HEK293T (cell line): Measurements from ENCODE around the gene DPP8.

Experiments used
- BHLHE40 ChIP-seq: fragments of 450-650 bp; IDR thresholded peaks from 2 replicates; pipeline ENCODE4 v1.6.1; 2016; ENCODE audit warnings: mild to moderate bottlenecking, moderate library complexity, borderline replicate concordance
- FOXA1 ChIP-seq: fragments of 450-650 bp; IDR thresholded peaks from 2 replicates; pipeline ENCODE4 v1.6.1; 2016; ENCODE audit warnings: mild to moderate bottlenecking
- FOXK2 ChIP-seq: fragments of 450-650 bp; IDR thresholded peaks from 2 replicates; pipeline ENCODE4 v1.6.1; 2016; ENCODE audit warnings: mild to moderate bottlenecking
- FOXM1 ChIP-seq: fragments of 450-650 bp; IDR thresholded peaks from 2 replicates; pipeline ENCODE4 v1.6.1; 2017; ENCODE audit warnings: mild to moderate bottlenecking, borderline replicate concordance
- HDGF ChIP-seq: fragments of 450-650 bp; IDR thresholded peaks from 2 replicates; pipeline ENCODE4 v1.6.1; 2017; ENCODE audit warnings: antibody characterized with exemption, borderline replicate concordance
- SP1 ChIP-seq: fragments of 450-650 bp; IDR thresholded peaks from 2 replicates; pipeline ENCODE4 v1.6.1; 2017
- TARDBP ChIP-seq: fragments of 450-650 bp; IDR thresholded peaks from 2 replicates; pipeline ENCODE4 v1.6.1; 2016
- TF ChIP-seq, protein P1 (sequence below): fragments of 450-650 bp; IDR thresholded peaks from 2 replicates; pipeline ENCODE4 v1.6.1; 2016

DNA sequence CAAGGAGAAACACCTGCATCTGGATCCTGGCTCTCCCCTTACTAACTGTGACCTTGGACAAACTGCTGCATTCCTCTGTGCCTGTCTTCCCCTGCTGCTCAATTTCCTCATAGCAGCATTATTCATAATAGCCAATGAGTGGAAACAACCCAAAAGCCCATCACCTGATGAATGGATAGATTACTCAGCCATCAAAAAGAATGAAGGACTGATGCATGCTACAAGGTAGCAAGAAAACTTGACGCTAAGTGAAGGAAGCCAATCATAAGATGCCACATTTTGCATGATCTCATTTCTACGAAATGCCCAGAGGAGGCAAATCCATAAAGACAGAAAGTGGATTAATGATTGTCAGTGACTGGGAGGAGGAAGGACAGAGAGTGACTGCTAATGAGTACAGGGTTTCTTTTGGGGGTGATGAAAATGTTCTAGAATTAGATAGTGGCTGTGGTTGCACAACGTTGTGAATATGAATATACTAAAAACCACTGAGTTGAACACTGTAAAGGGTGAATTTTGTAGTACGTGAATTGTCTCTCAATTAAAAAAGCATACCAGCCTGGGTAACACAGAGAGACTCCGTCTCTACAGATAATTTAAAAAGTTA is 105.9 kb downstream of the DPP8 start:
- TF ChIP-seq TARDBP = no peak
- no peak for TF ChIP-seq BHLHE40
- TF ChIP-seq SP1 = no peak
- no peak for TF ChIP-seq HDGF
- TF ChIP-seq FOXA1 = no peak
- TF ChIP-seq FOXM1 = no peak
- TF ChIP-seq FOXK2 = no peak
- TF ChIP-seq, protein P1, sequence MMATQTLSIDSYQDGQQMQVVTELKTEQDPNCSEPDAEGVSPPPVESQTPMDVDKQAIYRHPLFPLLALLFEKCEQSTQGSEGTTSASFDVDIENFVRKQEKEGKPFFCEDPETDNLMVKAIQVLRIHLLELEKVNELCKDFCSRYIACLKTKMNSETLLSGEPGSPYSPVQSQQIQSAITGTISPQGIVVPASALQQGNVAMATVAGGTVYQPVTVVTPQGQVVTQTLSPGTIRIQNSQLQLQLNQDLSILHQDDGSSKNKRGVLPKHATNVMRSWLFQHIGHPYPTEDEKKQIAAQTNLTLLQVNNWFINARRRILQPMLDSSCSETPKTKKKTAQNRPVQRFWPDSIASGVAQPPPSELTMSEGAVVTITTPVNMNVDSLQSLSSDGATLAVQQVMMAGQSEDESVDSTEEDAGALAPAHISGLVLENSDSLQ = no peak; the same call in 1 of the 2 replicates
